Prostate gland (tissue), 2 donors: Measurements from ENCODE around the gene NRXN3. TPM values are rescaled to one million over a fixed set of nuclear protein-coding genes. Genes with fewer than 3 reads are reported as not detected.

Experiments
- DNase-seq: peaks from one replicate; pipeline ENCODE4 v3.0.0-alpha.2; 2019; ENCODE audit warnings: low spot score
- H3K27ac ChIP-seq, 2 donors: fragments of 200-600 bp; sonication (generic); 2 replicates each; pipeline ENCODE4 v1.5.1; 2017 to 2019
- H3K27me3 ChIP-seq: fragments of 200-600 bp; sonication (generic); replicated peaks from 2 replicates; pipeline ENCODE4 v1.5.1; 2019; ENCODE audit not compliant: insufficient read depth
- H3K36me3 ChIP-seq, 2 donors: fragments of 200-600 bp; sonication (generic); 1 replicate in 1 of 2; 2 replicates in 1 of 2; pipeline versions ENCODE4 v1.5.1 to v1.8.1; 2017 to 2019
- H3K4me1 ChIP-seq: fragments of 200-600 bp; sonication (generic); replicated peaks from 2 replicates; pipeline ENCODE4 v1.5.1; 2019
- H3K4me3 ChIP-seq, 2 donors: fragments of 200-600 bp; sonication (generic); 2 replicates each; pipeline ENCODE4 v1.5.1; 2017 to 2019
- H3K9me3 ChIP-seq: fragments of 200-600 bp; sonication (generic); 2 replicates; pipeline ENCODE4 v1.5.1; 2017
- CTCF ChIP-seq, 4 experiments: fragments of 200-600 bp in 2 of 4; fragments of 450-650 bp in 2 of 4; sonication (generic) in 2 of 4; IDR thresholded peaks; 1 replicate in 3 of 4; 2 replicates in 1 of 4; pipeline ENCODE4 v1.5.1; 2016 to 2019; ENCODE audit warnings: antibody characterized with exemption in 4 of 4, mild to moderate bottlenecking in 2 of 4, moderate library complexity in 2 of 4
- POLR2A ChIP-seq: fragments of 450-650 bp; IDR thresholded peaks from one replicate; pipeline ENCODE4 v1.6.1; 2016; ENCODE audit warnings: antibody characterized with exemption, mild to moderate bottlenecking
- POLR2AphosphoS5 ChIP-seq: sonication (generic); formaldehyde crosslinking; IDR thresholded peaks from one replicate; pipeline ENCODE4 v1.6.1; 2017; ENCODE audit warnings: antibody characterized with exemption
- WGBS: methylation state at CpG from one replicate; pipeline ENCODE4 v1.1.5; 2018; 5-methylcytosine and 5-hydroxymethylcytosine counted together
- intact Hi-C: fragments of 100-400 bp; cut with DNase I; formaldehyde crosslinking; loops from one replicate; pipeline ENCODE4 v1.14.2; 2022
- total RNA-seq, 2 donors: library from RNA; depleted of rRNA; stranded (reverse); fragments of >200 nt; gene quantifications; one replicate each; pipeline ENCODE4 v1.1.0, GENCODE V29; 2016

NRXN3 gene
- total RNA-seq, 2 donors from 2014 or later: 6.6 to 8.2 TPM

GRCh38 chr14:78746086-78746595 lies 576.0 kb downstream of the NRXN3 start:
- Histone ChIP-seq H3K27me3 (no peaks in the 10 kb centered on the region), H3K36me3 (no peaks in the 10 kb centered on the region), H3K4me3 (no peak overlapping the region), H3K4me1 (no peaks in the 10 kb centered on the region), H3K27ac (no peak overlapping the region), H3K9me3 (no peaks in the 10 kb centered on the region)
- no peak for DNase-seq
- WGBS: 42% methylated on average over 3 of the region's 3 CpGs
- TF ChIP-seq POLR2A (no peak), CTCF (IDR thresholded peaks at IDR 0.05) (no peak), POLR2AphosphoS5 (no peak)
- intact Hi-C loops: no loop called here

GRCh38 chr14:78747813-78748212 lies 577.6 kb downstream of the NRXN3 start:
- 88% methylated on average over 2 of the region's 2 CpGs for WGBS
- H3K36me3 ChIP-seq: no peaks in the 10 kb centered on the region
- intact Hi-C loops: no loop called here

GRCh38 chr14:78752518-78753188 lies 582.5 kb downstream of the NRXN3 start:
- intact Hi-C loops: no loop called here
- Histone ChIP-seq H3K9me3 (no peaks in the 10 kb centered on the region), H3K27me3 (no peaks in the 10 kb centered on the region), H3K36me3 (no peaks in the 10 kb centered on the region), H3K4me1 (no peaks in the 10 kb centered on the region), H3K4me3 (no peak overlapping the region), H3K27ac (no peak overlapping the region)
- DNase-seq: no peak
- 64% methylated on average over 5 of the region's 5 CpGs for WGBS
- TF ChIP-seq POLR2A (no peak), POLR2AphosphoS5 (no peak), CTCF (IDR thresholded peaks at IDR 0.05) (no peak)

More at GRCh38 chr14:78747813-78748212, 577.6 kb downstream of the NRXN3 start:
- H3K27ac ChIP-seq: no peak overlapping the region
- no peak overlapping the region for H3K4me3 ChIP-seq
- H3K4me1 ChIP-seq: no peaks in the 10 kb centered on the region
- no peaks in the 10 kb centered on the region for H3K27me3 ChIP-seq
- DNase-seq: no peak
- H3K9me3 ChIP-seq: no peaks in the 10 kb centered on the region
- TF ChIP-seq CTCF (IDR thresholded peaks at IDR 0.05) (no peak), POLR2AphosphoS5 (no peak), POLR2A (no peak)

- no peaks in the 10 kb centered on the region for H3K27me3 ChIP-seq
- H3K4me1 ChIP-seq: no peaks in the 10 kb centered on the region
- H3K4me3 ChIP-seq: no peak overlapping the region
- DNase-seq: no peak
- H3K9me3 ChIP-seq: no peaks in the 10 kb centered on the region
- no peaks in the 10 kb centered on the region for H3K36me3 ChIP-seq
- WGBS: 93% methylated on average over 6 of the region's 6 CpGs
- intact Hi-C loops: no loop called here
- no peak for TF ChIP-seq POLR2AphosphoS5
- no peak for TF ChIP-seq CTCF (IDR thresholded peaks at IDR 0.05)
- TF ChIP-seq POLR2A: no peak
- H3K27ac ChIP-seq: no peak overlapping the region
Observed at GRCh38 chr14:78754059-78754458, 583.9 kb downstream of the NRXN3 start.

GRCh38 chr14:78758333-78758732 lies 588.2 kb downstream of the NRXN3 start:
- WGBS: 68% methylated on average over 4 of the region's 4 CpGs
- no peak overlapping the region for H3K4me3 ChIP-seq
- H3K9me3 ChIP-seq: no peaks in the 10 kb centered on the region
- H3K4me1 ChIP-seq: no peaks in the 10 kb centered on the region
- no peak overlapping the region for H3K27ac ChIP-seq
- H3K27me3 ChIP-seq: no peaks in the 10 kb centered on the region
- DNase-seq: no peak
- intact Hi-C loops: no loop called here
- TF ChIP-seq POLR2AphosphoS5: no peak
- peak in 2 of 4 experiments; percentile 13 to 42 for TF ChIP-seq CTCF (IDR thresholded peaks at IDR 0.05)
- H3K36me3 ChIP-seq: no peaks in the 10 kb centered on the region
